Activated naive CD4-positive, alpha-beta T cell treated with anti-CD3 and anti-CD28 coated beads, Interleukin-2, amount 10 ng/mL, durations not matched to agents 7 days and 5 days (primary cell): ENCODE data around the gene SLC4A9.
"Not testable (repeated sequence)": the region's sequence is repeated elsewhere in the genome, so short reads cannot be mapped to it uniquely, and the experiment has no call there.

Experiments used
- CTCF ChIA-PET: fragments of 350-600 bp; sonication (Branson Sonifier 250); formaldehyde crosslinking; loops from one replicate; lab custom pipeline; 2021; ENCODE audit warnings: antibody characterized with exemption; lab: Charles Lee
- DNase-seq: peaks from one replicate; pipeline ENCODE4 v3.0.0-alpha.2; 2020
- H3K27ac Mint-ChIP-seq: one replicate; pipeline ENCODE4 v1.8.0; 2021; ENCODE audit warnings: mild to moderate bottlenecking, moderate library complexity, mixed read lengths
- H3K27me3 Mint-ChIP-seq: one replicate; pipeline ENCODE4 v1.8.0; 2021; ENCODE audit warnings: mild to moderate bottlenecking, mixed read lengths
- H3K36me3 Mint-ChIP-seq: one replicate; pipeline ENCODE4 v1.8.0; 2021; ENCODE audit warnings: mixed read lengths
- H3K4me1 Mint-ChIP-seq: one replicate; pipeline ENCODE4 v1.8.0; 2021; ENCODE audit warnings: mixed read lengths
- H3K4me3 Mint-ChIP-seq: one replicate; pipeline ENCODE4 v1.8.0; 2021; ENCODE audit warnings: mild to moderate bottlenecking, moderate library complexity, mixed read lengths
- H3K9me3 Mint-ChIP-seq: one replicate; pipeline ENCODE4 v1.8.0; 2021; ENCODE audit warnings: mixed read lengths

SLC4A9 gene

DNA sequence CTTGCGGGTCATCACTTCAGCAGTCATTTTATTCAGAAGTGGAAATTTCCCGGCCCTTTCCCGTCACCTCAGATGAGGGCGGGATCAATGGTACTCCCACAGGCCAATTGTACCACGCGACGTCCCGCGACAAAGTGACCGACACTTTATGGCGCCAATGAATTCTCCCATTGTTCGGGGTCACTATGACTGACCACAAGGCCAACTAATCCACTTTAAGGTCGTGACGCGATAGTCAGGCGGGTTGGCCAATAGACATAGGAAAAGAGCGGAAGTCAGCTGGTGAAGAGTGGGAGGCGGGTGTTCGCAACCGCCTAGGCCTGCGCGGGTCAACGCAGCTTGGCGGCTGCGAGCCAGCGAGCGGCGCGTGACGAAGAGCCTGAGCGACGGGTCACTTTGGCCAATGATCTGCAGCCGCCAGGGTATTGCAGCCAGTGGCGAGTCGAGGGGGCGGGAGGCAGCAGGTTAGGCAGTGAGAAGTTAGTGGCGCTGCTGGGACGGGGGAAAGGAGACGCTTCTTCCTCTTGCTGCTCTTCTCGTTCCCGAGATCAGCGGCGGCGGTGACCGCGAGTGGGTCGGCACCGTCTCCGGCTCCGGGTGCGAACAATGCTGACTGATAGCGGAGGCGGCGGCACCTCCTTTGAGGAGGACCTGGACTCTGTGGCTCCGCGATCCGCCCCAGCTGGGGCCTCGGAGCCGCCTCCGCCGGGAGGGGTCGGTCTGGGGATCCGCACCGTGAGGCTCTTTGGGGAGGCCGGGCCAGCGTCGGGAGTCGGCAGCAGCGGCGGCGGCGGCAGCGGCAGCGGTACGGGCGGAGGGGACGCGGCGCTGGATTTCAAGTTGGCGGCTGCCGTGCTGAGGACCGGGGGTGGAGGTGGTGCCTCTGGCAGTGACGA, 41.6 kb downstream of the SLC4A9 start, which contains the start of gene ANKHD1:
Gene ANKHD1, plus strand, starts transcription at position 472 of the 896 bp plus-strand sequence. Its CDS starts 135 bp downstream, at position 607.
- Mint-ChIP-seq H3K4me1 (peaks cover 37% of the 10 kb centered on the region), H3K9me3 (no peaks in the 10 kb centered on the region), H3K27me3 (no peaks in the 10 kb centered on the region), H3K4me3 (no peak within 1 kb of the TSS), H3K27ac (no peak within 1 kb of the TSS), H3K36me3 (peaks cover 20% of the 10 kb centered on the region)
- DNase-seq, result peak; percentile 98
- CTCF ChIA-PET, result interaction anchor here (0.7 to 1.6 kb wide), 6 partner anchors 13 to 157 kb away, joined by 3 to 6 read pairs (median 3); no protein-coding TSS in a partner anchor

DNA sequence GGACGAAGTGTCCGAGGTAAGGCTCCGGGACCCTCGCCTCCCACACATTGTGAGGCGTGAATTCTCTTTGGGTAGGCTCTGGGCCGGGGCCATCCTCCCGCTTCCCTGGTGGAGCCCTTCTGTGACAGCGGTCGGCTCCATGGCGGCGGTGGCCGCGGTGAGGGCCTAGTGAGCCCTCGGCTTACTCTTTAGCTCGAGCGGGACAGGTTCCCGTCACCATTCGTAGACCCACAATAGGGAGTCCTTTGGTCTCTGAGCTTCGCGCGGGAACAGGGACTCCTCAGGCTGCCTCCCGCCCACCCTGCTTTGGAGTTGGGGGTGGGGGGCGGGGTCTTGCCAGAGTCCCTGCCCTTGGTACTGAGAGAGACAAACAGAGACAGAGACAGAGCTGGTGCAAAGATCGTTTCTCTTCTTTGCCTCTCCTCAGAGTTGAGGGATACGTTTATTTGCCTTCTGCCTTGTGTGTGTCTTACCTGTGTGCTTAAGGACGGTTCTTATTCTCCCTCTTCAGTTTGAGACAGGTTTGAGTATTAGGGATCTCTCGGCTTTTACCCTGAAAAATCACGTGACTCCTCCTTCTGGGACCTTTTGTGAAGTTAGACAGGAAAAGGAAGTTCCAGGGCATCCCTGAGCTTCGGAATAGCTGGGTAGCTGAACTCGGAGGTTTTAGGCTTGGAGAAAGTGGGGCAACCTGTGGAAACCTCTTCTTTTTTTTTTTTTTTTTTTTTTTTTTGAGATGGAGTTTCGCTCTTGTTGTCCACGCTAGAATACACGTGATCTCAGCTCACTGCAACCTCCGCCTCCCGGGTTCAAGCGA, 42.5 kb downstream of the SLC4A9 start:
- Mint-ChIP-seq H3K4me1 (peaks cover 37% of the 10 kb centered on the region), H3K9me3 (no peaks in the 10 kb centered on the region), H3K36me3 (peaks cover 20% of the 10 kb centered on the region), H3K4me3 (no peak overlapping the region), H3K27me3 (no peaks in the 10 kb centered on the region), H3K27ac (no peak overlapping the region)
- CTCF ChIA-PET, result interaction anchor here (0.9 to 1.6 kb wide), 3 partner anchors 39 to 158 kb away, joined by 3 to 5 read pairs (median 3); no protein-coding TSS in a partner anchor
- peak; percentile 70 for DNase-seq

DNA sequence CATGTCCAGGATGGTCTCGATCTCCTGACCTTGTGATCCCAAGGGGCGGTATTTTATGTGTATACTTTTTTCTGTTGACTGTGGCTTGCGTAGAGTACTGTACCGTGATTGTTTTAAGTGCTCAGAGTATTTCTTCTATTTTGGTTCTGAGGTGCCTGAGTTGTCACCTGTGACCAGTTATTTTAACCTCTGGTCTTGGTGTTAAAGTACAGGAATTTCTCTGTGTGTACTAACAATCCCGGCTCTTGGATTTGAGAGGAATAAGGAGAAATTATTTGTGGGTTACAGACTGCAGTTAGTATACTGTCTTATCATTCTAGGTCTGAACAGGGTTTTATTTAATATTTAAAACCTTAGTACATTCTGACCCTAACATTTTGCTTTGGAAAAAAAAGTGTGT, 43.6 kb downstream of the SLC4A9 start:
- no peak for DNase-seq
- H3K4me3 Mint-ChIP-seq, result no peak overlapping the region
- no peak overlapping the region for H3K27ac Mint-ChIP-seq
- H3K36me3 Mint-ChIP-seq, result peaks cover 20% of the 10 kb centered on the region
- no peaks in the 10 kb centered on the region for H3K9me3 Mint-ChIP-seq
- H3K4me1 Mint-ChIP-seq, result peaks cover 37% of the 10 kb centered on the region
- CTCF ChIA-PET, result interaction anchor here (0.6 kb wide), 1 partner anchor 42 kb away, joined by 4 read pairs; no protein-coding TSS in a partner anchor
- no peaks in the 10 kb centered on the region for H3K27me3 Mint-ChIP-seq

- Mint-ChIP-seq H3K9me3 (no peaks in the 10 kb centered on the region), H3K4me1 (peaks cover 23% of the 10 kb centered on the region), H3K27ac (no peak overlapping the region), H3K27me3 (no peaks in the 10 kb centered on the region), H3K4me3 (no peak overlapping the region), H3K36me3 (peaks cover 29% of the 10 kb centered on the region)
- CTCF ChIA-PET, result no interaction called here
- no peak for DNase-seq
Measured at GRCh38 chr5:140408750-140409241, 48.8 kb downstream of the SLC4A9 start.

- Mint-ChIP-seq H3K27me3 (no peaks in the 10 kb centered on the region), H3K36me3 (peaks cover 20% of the 10 kb centered on the region), H3K4me1 (peaks cover 8% of the 10 kb centered on the region), H3K4me3 (no peak overlapping the region), H3K9me3 (no peaks in the 10 kb centered on the region), H3K27ac (no peak overlapping the region)
- no peak for DNase-seq
- CTCF ChIA-PET, result no interaction called here
Measured at GRCh38 chr5:140413230-140413629, 53.2 kb downstream of the SLC4A9 start.

GRCh38 chr5:140417235-140417634, 57.2 kb downstream of the SLC4A9 start:
- no peak for DNase-seq
- Mint-ChIP-seq H3K4me1 (peaks cover 24% of the 10 kb centered on the region), H3K4me3 (no peak overlapping the region), H3K27ac (no peak overlapping the region), H3K36me3 (peaks cover 21% of the 10 kb centered on the region), H3K27me3 (no peaks in the 10 kb centered on the region), H3K9me3 (no peaks in the 10 kb centered on the region)
- CTCF ChIA-PET, result no interaction called here

- CTCF ChIA-PET, result no interaction called here
- Mint-ChIP-seq H3K27ac (no peak overlapping the region), H3K4me3 (no peak overlapping the region), H3K9me3 (no peaks in the 10 kb centered on the region), H3K36me3 (peaks cover 17% of the 10 kb centered on the region), H3K27me3 (no peaks in the 10 kb centered on the region), H3K4me1 (peaks cover 21% of the 10 kb centered on the region)
- DNase-seq, result no peak
Measured at GRCh38 chr5:140418862-140419520, 59.0 kb downstream of the SLC4A9 start.

DNA sequence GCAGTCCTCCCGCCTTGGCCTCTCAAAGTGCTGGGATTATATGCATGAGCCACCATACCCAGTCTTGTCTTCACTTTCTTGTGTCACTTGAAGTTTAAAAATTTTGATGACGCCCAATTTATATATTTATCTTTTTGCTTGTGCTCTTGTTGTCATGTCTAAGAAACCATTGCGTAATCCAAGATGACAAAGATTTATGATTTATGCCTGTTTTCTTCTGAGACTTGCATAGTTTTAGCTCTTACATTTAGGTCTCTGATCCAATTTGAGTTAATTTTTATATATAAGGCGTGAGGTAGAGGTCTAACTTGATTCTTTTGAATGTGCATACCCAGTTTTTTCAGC, 60.2 kb downstream of the SLC4A9 start:
- no peaks in the 10 kb centered on the region for H3K9me3 Mint-ChIP-seq
- peaks cover 21% of the 10 kb centered on the region for H3K4me1 Mint-ChIP-seq
- no peak overlapping the region for H3K27ac Mint-ChIP-seq
- peaks cover 13% of the 10 kb centered on the region for H3K36me3 Mint-ChIP-seq
- CTCF ChIA-PET, result no interaction called here
- DNase-seq, result no peak
- no peak overlapping the region for H3K4me3 Mint-ChIP-seq
- no peaks in the 10 kb centered on the region for H3K27me3 Mint-ChIP-seq

- CTCF ChIA-PET, result no interaction called here
- Mint-ChIP-seq H3K36me3 (peaks cover 16% of the 10 kb centered on the region), H3K4me3 (no peak overlapping the region), H3K4me1 (peaks cover 21% of the 10 kb centered on the region), H3K27ac (no peak overlapping the region), H3K9me3 (no peaks in the 10 kb centered on the region), H3K27me3 (no peaks in the 10 kb centered on the region)
- no peak for DNase-seq
Measured at GRCh38 chr5:140420665-140421361, 60.8 kb downstream of the SLC4A9 start.

- H3K27me3 Mint-ChIP-seq, DNase-seq, CTCF ChIA-PET, H3K4me3 Mint-ChIP-seq, H3K9me3 Mint-ChIP-seq, H3K27ac Mint-ChIP-seq: not testable (repeated sequence)
- peaks cover 16% of the 10 kb centered on the region for H3K36me3 Mint-ChIP-seq
- H3K4me1 Mint-ChIP-seq, result peaks cover 21% of the 10 kb centered on the region
Measured at GRCh38 chr5:140421375-140421774, 61.4 kb downstream of the SLC4A9 start.

DNA sequence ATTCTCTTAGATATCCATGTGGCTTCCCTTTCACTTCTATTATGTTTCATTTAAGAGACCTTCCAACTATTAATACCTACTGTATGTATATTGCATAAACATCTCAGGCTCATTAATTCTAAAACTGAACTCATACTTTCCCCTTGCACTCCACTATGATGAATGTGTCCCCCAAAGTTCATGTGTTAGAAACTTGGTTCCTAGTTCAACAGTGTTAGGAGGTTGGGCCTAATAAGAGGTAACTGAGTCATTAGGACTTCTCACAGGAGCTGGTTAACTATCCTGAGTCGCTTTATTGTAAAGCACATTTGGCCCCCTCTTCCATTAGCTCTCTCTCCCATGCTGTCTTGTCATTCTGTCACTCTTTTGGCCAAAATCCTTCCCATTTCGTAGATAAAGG, 63.6 kb downstream of the SLC4A9 start:
- H3K27me3 Mint-ChIP-seq, result no peaks in the 10 kb centered on the region
- peaks cover 21% of the 10 kb centered on the region for H3K4me1 Mint-ChIP-seq
- H3K9me3 Mint-ChIP-seq, result no peaks in the 10 kb centered on the region
- H3K36me3 Mint-ChIP-seq, result peaks cover 16% of the 10 kb centered on the region
- no peak overlapping the region for H3K27ac Mint-ChIP-seq
- CTCF ChIA-PET, result interaction anchor here (0.9 to 1.1 kb wide), 2 partner anchors 50 to 51 kb away, joined by 3 read pairs; no protein-coding TSS in a partner anchor
- no peak overlapping the region for H3K4me3 Mint-ChIP-seq
- no peak for DNase-seq

DNA sequence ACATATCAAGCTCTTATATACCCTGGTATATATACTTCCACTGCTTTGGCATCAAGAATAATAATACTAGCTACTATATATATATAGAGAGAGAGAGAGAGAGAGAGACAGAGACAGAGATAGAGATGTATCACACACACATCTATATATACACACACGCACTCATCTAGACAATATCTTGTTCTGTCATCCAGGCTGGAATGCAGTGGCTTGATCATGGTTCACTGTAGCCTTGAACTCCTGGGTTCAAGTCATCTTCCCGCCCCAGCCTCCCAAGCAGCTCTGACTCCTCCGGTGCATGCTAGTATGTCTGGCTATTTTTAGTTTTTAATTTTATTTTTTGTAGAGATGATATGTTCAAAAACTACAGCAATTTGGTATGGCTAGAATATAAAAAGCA, 64.1 kb downstream of the SLC4A9 start:
- H3K27ac Mint-ChIP-seq, result no peak overlapping the region
- peaks cover 13% of the 10 kb centered on the region for H3K36me3 Mint-ChIP-seq
- CTCF ChIA-PET, result interaction anchor here (0.9 to 1.5 kb wide), 3 partner anchors 16 to 52 kb away, joined by 3 to 4 read pairs (median 3); no protein-coding TSS in a partner anchor
- H3K4me1 Mint-ChIP-seq, result peaks cover 19% of the 10 kb centered on the region
- no peaks in the 10 kb centered on the region for H3K9me3 Mint-ChIP-seq
- no peak overlapping the region for H3K4me3 Mint-ChIP-seq
- DNase-seq, result no peak
- H3K27me3 Mint-ChIP-seq, result no peaks in the 10 kb centered on the region
